Retinal pigment epithelial cell (primary cell): ENCODE measurements around the gene RCL1.

ENCODE experiments used
- DNase-seq: peaks from one replicate; pipeline ENCODE4 v3.0.0-alpha.2; 2010; ENCODE audit warnings: low read depth
- H3K4me3 ChIP-seq: 2 replicates; pipeline ENCODE4 v1.5.1; 2011; ENCODE audit warnings: mild to moderate bottlenecking, low read length, control low read depth, moderate library complexity
- TF ChIP-seq, protein P1 (sequence below): conservative IDR thresholded peaks from 2 replicates; pipeline ENCODE4 v1.5.1; 2011; ENCODE audit warnings: low read depth, low read length, control low read depth, inconsistent platforms

RCL1 gene

DNA sequence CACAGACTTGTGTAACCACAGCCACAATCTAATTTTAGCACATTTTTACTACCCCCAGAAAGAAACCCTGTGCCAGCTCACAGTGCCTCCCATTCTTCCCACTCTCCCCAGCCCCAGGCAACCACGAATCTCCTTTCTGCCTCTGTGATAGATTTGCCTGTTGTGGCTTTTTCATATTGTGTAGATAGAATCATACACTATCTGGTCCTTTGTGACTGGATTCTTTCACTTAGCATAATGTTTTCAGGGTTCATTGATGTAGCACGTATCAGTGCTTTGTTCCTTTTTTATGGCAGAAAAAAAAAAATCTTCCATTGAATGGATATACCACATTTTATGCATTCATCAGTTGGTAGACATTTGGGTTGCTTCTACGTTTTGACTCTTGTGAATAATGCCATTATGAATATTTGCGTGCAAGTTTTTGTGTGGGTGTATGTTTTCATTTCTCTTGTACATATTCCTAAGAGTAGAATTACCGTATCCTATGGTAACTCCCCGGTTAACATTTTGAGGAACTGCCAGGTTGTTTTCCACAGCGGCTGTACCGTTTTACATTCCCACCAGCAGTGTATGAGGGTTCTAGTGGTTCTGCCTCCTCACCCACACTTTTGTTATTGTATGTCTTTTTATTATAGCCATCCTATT is 64.5 kb downstream of the RCL1 start:
- DNase-seq: no peak
- H3K4me3 ChIP-seq: no peak overlapping the region
- TF ChIP-seq, protein P1, sequence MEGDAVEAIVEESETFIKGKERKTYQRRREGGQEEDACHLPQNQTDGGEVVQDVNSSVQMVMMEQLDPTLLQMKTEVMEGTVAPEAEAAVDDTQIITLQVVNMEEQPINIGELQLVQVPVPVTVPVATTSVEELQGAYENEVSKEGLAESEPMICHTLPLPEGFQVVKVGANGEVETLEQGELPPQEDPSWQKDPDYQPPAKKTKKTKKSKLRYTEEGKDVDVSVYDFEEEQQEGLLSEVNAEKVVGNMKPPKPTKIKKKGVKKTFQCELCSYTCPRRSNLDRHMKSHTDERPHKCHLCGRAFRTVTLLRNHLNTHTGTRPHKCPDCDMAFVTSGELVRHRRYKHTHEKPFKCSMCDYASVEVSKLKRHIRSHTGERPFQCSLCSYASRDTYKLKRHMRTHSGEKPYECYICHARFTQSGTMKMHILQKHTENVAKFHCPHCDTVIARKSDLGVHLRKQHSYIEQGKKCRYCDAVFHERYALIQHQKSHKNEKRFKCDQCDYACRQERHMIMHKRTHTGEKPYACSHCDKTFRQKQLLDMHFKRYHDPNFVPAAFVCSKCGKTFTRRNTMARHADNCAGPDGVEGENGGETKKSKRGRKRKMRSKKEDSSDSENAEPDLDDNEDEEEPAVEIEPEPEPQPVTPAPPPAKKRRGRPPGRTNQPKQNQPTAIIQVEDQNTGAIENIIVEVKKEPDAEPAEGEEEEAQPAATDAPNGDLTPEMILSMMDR: no peak

DNA sequence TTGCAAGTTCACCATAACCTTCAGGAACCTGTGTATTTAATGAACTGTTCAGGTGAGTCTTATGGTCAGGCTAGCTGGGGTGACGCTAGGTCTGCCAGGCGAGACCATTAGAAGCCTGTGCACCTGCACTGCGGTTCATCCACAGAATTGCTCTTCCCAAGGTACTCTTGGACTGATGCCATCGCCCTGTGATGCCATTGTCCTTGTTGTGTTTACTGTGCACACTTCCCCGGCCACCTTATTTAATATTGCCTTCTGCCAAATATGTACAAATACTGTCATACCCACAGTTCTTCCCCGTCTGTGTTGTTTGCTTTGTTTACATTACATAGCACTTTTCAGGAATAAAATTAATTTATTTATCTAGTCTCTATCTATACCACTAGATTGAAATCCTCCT is 66.3 kb downstream of the RCL1 start:
- no peak for DNase-seq
- TF ChIP-seq, protein P1: no peak
- H3K4me3 ChIP-seq: no peak overlapping the region

DNA sequence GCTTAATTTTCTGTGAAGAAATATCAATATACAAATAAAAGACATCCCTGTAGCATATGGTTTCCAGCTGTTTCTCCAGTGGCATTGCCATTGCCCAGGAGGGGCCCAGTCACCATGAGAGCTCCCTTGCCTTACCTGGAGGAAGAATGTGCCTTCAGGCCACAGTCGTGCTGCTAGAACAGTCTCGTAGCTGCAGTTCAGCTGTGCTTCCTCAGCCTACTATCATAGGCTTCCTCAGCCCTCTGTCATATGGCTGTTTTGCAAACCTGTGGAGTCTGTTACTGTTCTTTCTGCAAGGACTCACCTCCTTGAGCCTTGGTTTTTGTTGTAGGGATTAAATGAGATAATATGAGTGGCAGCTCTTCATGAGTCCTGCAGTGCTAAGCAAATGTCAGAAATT is 67.6 kb downstream of the RCL1 start:
- H3K4me3 ChIP-seq: no peak overlapping the region
- no peak for DNase-seq
- TF ChIP-seq, protein P1: no peak

DNA sequence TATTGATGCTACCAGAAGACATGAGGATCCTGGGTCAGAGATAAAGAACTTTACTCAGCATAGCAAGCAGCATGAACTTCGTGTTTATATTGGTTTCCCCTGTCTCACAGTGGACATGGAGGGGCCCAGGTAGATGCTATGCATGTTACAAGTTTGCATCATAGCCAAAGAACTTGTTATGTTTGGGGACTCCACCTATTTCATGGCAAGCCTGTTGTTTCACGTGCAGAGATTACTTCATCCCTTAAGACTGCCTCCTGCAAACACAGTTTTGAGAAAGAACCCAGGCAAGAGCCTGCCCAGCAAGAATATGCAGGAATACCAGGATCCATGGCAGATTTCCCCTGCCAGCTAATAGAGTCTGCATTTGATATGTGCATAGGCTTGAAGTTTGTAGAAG is 68.4 kb downstream of the RCL1 start:
- DNase-seq: no peak
- H3K4me3 ChIP-seq: no peak overlapping the region
- TF ChIP-seq, protein P1: no peak

DNA sequence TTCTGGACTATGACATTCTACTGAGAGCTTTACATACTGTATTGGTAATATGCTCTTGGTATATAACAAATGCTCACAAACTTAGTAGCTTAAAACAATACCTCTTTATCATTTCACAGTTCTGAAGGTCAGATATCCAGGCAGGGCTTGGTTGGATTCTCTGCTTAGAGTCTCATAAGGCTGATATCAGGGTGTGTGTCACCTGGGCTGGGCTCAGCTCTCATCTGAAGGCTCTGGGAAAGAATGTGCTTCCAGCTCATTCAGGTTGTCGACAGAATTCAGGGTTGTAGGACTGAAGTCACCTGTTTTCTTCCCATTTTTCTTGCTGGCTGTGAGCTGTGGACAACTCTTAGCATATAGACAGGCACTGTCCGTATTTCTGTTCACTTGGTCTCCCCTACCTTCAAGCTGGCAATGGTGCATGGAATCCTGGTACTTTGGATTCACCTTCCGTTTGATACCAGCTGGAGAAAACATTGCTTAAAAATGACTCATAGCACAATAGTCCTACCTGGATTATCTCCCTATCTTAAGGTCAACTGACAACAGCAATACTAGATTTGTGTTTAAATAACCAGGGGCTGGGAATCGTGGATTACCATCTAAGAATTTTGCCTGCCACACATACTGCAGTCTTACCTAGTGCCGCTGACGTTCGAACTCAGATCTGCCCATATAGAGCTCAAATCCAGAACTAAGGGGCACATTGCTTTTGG is 69.2 kb downstream of the RCL1 start:
- no peak overlapping the region for H3K4me3 ChIP-seq
- DNase-seq: no peak
- TF ChIP-seq, protein P1: no peak

DNA sequence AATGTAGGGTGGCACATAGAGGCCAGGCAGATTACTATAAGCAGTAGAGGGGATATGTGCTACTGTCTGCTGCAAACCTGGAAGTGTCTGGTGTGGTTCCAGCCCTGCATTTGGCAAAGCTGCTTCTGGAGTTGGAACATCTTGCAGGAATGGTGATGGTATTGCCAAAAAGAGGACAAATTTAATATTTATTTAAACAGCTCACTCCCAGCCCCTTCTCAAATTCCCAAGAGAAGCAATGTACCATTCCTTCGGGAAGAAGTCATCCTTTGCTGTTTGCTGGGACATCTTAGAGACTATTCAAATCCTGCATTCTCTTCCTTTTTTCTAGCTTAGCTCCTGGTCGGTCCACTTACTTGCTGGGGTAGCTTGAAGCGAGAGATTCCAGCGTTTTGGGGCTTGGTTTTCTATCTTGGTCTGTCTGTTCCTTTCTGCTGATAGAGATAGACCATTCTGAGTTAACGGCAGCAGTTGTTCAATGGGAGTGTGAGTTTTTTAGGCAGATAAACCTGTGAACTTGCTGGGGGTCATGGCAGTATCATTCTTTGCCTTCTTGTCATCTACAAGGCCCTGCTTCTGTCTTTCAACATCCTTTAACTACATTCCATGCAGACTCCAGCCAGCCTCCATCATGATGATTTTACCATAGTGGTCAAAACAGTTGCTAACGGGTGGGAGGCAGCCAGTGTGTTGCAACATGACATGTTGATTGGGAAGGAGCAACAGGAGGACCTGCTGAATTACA is 69.9 kb downstream of the RCL1 start:
- H3K4me3 ChIP-seq: no peak overlapping the region
- DNase-seq: no peak
- TF ChIP-seq, protein P1: no peak
